ENCODE measurements around the gene TLE4.

TLE4 gene

DNA sequence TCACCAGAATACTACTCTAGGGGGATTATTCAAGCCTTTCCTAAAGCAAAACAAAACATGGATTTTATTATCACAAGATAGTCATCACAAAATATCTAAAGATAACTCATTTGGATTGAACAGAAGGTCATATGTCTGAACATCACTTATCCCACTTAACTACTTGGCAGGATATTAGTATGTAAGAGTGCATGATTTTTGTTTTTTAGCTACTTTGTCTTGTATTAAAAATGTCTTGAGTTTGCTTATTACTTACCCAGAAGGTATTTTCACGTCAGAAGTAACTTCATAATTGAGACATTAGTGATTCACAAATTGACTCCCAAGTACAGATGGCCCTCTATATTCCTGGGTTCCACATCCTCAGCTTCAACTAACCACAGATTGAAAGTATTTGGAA is 113.8 kb downstream of the TLE4 start:
- no peak for DNase-seq

GRCh38 chr9:79686381-79687130 is 114.8 kb downstream of the TLE4 start:
- no peak for DNase-seq

DNA sequence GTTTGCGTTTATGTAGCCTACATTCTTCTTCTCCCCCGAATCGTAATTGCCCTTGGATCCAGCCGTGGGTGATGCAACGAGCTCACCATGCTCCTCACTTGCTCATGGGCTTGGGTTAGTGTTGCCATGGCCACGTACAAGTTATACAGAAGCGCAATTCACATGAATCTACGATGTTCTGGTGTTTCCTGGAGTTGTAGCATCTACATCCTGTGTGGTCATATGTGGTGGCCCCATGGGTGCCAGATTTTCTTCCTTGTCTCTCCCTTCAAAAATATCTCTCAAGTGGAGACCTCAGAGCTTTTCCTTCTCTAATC is 115.3 kb downstream of the TLE4 start:
- DNase-seq: no peak

GRCh38 chr9:79688363-79688762 is 116.6 kb downstream of the TLE4 start:
- DNase-seq: no peak

- DNase-seq: no peak
Observed at GRCh38 chr9:79689576-79689975, 117.8 kb downstream of the TLE4 start.

GRCh38 chr9:79691496-79691895 is 119.7 kb downstream of the TLE4 start:
- DNase-seq: no peak

DNA sequence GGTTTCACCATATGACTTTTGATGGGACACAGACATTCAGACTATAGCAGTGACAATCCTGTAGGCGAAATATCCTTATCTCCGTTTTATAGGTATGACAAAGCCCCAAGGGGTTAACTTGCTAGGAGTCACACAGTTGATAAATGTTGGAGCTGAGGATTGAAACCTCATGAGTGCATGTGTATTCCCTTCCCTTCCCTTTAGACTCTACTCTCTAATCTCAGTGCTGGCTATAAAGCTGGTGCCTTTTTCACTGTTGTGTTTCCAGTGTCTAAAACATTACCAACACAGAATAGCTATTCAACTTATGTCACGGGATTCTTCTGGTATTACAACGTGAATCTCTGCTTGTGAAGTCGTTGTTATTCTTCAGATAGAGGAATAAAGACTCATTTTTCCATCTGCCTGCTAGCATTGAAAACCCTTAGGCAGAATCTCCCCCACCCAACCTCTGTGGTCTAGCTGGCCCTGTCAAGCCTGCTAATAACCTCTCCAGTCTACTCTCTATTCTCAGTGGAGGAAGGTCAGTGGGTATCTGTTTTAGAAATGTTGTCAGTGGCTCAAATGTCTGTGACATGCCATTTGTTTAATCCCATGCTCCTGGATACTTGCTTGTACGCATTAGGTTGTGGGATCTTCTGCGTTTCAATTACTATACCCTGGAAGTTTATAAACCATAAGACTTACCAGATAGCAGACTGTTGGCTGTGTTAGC is 121.2 kb downstream of the TLE4 start:
- no peak for DNase-seq

- no peak for DNase-seq
Observed at GRCh38 chr9:79693750-79694149, 122.0 kb downstream of the TLE4 start.

DNA sequence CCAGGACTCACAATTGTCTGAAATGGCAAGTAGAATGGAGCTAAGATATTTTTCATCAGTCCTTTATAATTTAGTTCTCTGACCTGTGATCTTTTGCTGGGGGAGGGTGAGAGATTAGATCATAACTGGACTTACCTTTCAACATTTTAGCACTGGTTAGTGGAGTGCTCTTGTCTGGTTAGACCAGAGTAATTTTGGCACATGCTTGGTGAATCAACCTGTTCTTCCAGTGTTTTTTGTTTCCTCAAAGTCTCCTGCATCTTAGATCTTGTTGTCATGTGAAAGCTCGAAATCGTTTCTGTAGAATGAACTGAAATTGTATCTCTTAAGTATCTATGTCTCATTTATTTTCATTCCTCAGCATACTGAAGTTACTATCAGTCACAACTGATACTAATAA is 122.4 kb downstream of the TLE4 start:
- no peak for DNase-seq

DNA sequence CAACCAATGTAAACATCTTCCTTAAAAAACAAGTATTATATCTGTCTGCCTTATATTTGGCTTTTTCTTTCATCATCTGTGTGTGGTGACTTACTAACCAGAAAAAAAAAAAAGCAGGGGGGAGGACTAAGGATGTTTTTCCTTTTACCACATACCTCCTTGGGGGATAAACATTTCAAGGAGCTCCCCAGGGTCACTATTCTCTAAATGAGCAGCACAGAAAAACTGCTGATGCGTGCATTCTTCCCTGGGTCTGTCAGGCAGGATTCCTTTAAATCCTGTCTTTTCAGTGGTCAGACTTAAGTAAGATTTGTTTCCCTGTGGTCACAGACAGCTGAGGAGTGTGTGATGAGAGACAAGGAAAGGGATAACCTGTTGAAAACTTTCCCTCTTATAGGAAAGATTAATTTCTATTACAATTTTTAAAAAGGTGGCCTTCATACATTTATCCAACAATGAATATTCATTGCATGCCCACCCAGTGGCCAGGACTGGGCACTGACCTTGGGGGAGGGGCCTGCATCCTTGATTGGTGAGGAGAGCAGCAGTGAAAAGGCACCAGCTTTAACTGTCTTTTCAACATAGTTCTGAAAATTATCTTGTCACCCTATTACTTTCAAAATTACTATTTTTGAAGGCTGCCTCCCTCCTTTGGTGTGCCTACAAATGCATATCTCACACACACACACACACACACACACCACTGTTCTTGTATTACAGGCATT is 123.1 kb downstream of the TLE4 start:
- no peak for DNase-seq

DNA sequence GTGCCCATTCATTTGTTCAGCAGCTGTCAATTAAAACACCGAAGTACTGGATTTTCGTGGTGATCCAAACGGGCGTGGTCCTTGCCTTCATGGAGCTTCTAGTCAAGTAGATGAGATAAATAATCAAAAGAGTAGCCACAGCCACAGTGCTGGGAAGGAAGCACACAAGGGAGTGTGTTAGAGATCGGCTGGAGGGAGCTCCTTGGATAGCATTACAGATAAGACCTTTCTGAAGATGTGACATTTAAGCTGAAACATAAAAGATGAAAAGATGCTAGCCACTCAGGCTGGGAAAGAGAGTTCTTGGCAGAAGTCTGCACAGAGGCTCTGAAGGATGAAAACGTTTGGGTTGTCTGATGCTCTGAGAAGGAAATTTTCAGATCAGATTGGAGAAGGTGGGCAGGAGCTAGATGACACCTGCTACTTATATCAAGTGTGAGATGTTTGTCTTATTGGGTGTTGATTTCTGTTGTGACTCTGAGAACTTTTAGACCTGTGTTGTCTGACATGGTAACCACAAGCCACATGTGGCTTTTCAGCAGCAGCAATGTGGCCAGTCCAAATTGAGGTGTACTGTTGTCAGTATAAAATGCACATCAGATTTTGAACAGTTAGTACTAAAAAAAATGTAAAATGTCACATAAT is 123.9 kb downstream of the TLE4 start:
- no peak for DNase-seq

DNA sequence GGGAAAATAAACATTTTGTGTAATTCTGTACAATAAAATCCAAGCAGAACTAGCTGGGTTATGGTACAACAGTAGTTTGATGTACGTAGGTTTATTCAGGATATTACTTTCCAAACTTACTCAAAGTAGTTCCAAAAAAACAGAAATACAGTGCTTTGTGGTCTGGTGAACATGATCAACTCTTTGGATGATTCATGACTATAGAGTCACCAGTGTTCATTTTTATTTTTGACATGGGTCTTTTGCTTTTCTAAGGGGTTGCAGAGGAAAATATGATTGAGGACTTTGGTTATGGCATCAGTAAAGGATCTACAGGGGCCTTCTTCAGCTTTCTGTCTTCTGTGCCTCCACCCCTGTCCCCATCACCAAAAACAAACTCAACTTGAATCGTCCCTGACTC is 127.2 kb downstream of the TLE4 start:
- DNase-seq: no peak

DNA sequence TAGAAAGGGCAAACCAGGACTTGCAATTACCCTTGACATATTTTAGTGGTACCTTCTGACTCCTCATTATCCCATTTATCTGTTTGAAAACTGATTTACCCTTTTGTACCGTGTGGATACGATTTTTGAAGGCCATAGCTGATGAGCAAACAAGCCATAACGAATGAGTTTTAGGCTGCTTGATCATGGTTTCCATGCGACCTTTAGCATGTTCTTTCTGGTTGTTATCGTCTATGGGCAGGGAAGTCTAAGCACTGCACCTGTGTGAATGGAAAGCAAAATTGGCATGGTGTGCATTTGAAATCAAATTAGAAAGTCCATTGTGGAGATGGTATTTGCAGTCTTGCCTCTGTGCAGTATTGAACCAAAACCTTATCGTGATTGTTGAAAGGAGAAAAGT is 127.7 kb downstream of the TLE4 start:
- no peak for DNase-seq

- no peak for DNase-seq
Observed at GRCh38 chr9:79700607-79701360, 129.0 kb downstream of the TLE4 start.

GRCh38 chr9:79701651-79702050 is 129.9 kb downstream of the TLE4 start:
- peak in 2 of 56 donors; percentile 3 to 9 for DNase-seq

- DNase-seq: no peak
Observed at GRCh38 chr9:79705704-79706103, 133.9 kb downstream of the TLE4 start.

GRCh38 chr9:79706512-79706911 is 134.7 kb downstream of the TLE4 start:
- no peak for DNase-seq

DNA sequence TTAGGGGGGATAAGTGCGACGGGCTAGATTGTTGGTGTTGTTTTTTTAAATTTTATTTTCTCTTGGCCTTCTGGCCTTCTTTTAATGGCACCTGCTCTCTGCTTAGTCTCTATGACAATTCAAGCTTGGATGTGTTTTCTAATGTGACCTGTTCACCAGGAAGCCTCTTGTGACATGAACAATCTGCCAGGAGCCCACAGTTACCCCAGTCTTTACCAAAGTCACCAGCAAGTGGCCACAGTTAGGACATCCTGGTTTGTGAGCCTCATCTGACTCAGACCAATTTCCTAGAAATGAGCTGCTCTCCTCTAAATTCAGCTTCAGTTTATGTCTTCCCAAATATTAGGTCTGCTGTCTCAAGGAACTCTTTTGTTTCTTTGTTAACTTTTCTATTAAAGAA is 135.8 kb downstream of the TLE4 start:
- no peak for DNase-seq

GRCh38 chr9:79708541-79708940 is 136.8 kb downstream of the TLE4 start:
- no peak for DNase-seq

- peak in 11 of 56 donors; percentile 3 to 21 (median 9) for DNase-seq
Observed at GRCh38 chr9:79709743-79710674, 138.2 kb downstream of the TLE4 start.

All from amygdala (tissue), 56 donors.